ENCODE data around the gene PAX6. TPM values are rescaled to one million over a fixed set of nuclear protein-coding genes. Genes with fewer than 3 reads are reported as not detected.

Gene PAX6
- total and polyA plus RNA-seq, 2 of the 13 experiments (the other 11 are each of a cell fraction or from before 2014, with no cell fraction given), result 0.15 to 1.1 TPM

GRCh38 chr11:31770011-31770700 lies 41.0 kb downstream of the PAX6 start (continued):
- TF ChIP-seq, protein P1, sequence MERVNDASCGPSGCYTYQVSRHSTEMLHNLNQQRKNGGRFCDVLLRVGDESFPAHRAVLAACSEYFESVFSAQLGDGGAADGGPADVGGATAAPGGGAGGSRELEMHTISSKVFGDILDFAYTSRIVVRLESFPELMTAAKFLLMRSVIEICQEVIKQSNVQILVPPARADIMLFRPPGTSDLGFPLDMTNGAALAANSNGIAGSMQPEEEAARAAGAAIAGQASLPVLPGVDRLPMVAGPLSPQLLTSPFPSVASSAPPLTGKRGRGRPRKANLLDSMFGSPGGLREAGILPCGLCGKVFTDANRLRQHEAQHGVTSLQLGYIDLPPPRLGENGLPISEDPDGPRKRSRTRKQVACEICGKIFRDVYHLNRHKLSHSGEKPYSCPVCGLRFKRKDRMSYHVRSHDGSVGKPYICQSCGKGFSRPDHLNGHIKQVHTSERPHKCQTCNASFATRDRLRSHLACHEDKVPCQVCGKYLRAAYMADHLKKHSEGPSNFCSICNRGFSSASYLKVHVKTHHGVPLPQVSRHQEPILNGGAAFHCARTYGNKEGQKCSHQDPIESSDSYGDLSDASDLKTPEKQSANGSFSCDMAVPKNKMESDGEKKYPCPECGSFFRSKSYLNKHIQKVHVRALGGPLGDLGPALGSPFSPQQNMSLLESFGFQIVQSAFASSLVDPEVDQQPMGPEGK (CRISPR knock-in tag; IDR thresholded peaks at IDR 0.05), result no peak
- TF ChIP-seq ZNF773 (CRISPR knock-in tag; IDR thresholded peaks at IDR 0.05; ENCODE audit: borderline replicate concordance) (no peak), SCMH1 (CRISPR knock-in tag; IDR thresholded peaks at IDR 0.05; ENCODE audit: borderline replicate concordance) (no peak), RFX5 (IDR thresholded peaks at IDR 0.05; ENCODE audit: low read depth, low read length) (no peak), ZKSCAN8 (CRISPR knock-in tag; IDR thresholded peaks at IDR 0.05; ENCODE audit: borderline replicate concordance) (no peak), U2AF2 (IDR thresholded peaks at IDR 0.05; ENCODE audit: low read depth, low read length) (no peak)
- TF ChIP-seq, protein P2, sequence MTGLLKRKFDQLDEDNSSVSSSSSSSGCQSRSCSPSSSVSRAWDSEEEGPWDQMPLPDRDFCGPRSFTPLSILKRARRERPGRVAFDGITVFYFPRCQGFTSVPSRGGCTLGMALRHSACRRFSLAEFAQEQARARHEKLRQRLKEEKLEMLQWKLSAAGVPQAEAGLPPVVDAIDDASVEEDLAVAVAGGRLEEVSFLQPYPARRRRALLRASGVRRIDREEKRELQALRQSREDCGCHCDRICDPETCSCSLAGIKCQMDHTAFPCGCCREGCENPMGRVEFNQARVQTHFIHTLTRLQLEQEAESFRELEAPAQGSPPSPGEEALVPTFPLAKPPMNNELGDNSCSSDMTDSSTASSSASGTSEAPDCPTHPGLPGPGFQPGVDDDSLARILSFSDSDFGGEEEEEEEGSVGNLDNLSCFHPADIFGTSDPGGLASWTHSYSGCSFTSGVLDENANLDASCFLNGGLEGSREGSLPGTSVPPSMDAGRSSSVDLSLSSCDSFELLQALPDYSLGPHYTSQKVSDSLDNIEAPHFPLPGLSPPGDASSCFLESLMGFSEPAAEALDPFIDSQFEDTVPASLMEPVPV (CRISPR knock-in tag; IDR thresholded peaks at IDR 0.05), result no peak
